MCF 10A (cell line): Measurements from ENCODE around the gene RBM12. TPM values are rescaled to one million over a fixed set of nuclear protein-coding genes. Genes with fewer than 3 reads are reported as not detected.

Experiments
- BruUV-seq: library from RNA; stranded (reverse); fragments of 400-500 nt; replicated peaks from 2 replicates; lab custom pipeline; 2021; lab: Mats Ljungman, UMichigan
- CTCF ChIA-PET: fragments of 300-600 bp; sonication (Branson Sonifier 250); formaldehyde crosslinking; extraction: SDS; loops from one replicate; lab custom pipeline; 2021; ENCODE audit warnings: antibody characterized with exemption, inconsistent platforms; lab: Yijun Ruan, JAX
- POLR2A ChIA-PET: fragments of 300-600, 350-650 bp; sonication (Branson Sonifier 250); formaldehyde crosslinking; extraction: SDS; loops from one replicate; lab custom pipeline; 2020; ENCODE audit warnings: antibody characterized with exemption, inconsistent platforms; lab: Yijun Ruan, JAX
- DNase-seq: peaks from one replicate; pipeline ENCODE4 v3.0.0-alpha.2; 2018; ENCODE audit not compliant: unreplicated experiment
- H3K27ac Mint-ChIP-seq: one replicate; pipeline ENCODE4 v1.8.0; 2022; ENCODE audit warnings: mild to moderate bottlenecking, low read depth, mixed read lengths; ENCODE audit not compliant: unreplicated experiment
- H3K27me3 Mint-ChIP-seq: one replicate; pipeline ENCODE4 v1.8.0; 2022; ENCODE audit warnings: mixed read lengths; ENCODE audit not compliant: insufficient read depth, unreplicated experiment
- H3K36me3 Mint-ChIP-seq: one replicate; pipeline ENCODE4 v1.8.0; 2022; ENCODE audit warnings: mild to moderate bottlenecking, moderate library complexity, mixed read lengths; ENCODE audit not compliant: insufficient read depth, unreplicated experiment
- H3K4me1 Mint-ChIP-seq: one replicate; pipeline ENCODE4 v1.8.0; 2022; ENCODE audit warnings: mixed read lengths; ENCODE audit not compliant: insufficient read depth, unreplicated experiment
- H3K4me3 Mint-ChIP-seq: one replicate; pipeline ENCODE4 v1.8.0; 2022; ENCODE audit warnings: mild to moderate bottlenecking, moderate library complexity, mixed read lengths; ENCODE audit not compliant: unreplicated experiment
- H3K9me3 Mint-ChIP-seq: one replicate; pipeline ENCODE4 v1.8.0; 2022; ENCODE audit warnings: mixed read lengths; ENCODE audit not compliant: unreplicated experiment
- intact Hi-C: fragments of 100-400 bp; cut with micrococcal nuclease; formaldehyde crosslinking; loops from 2 replicates; pipeline ENCODE4 v1.14.1; 2022
- total RNA-seq: library from RNA; stranded (reverse); gene quantifications from 2 replicates; pipeline ENCODE4 v1.2.3, GENCODE V29; 2022
- TF ChIP-seq, protein P1 (sequence below): fragments of 200-600 bp; IDR thresholded peaks from one replicate; pipeline ENCODE4 v1.8.0; 2022; ENCODE audit warnings: antibody characterized with exemption, mild to moderate bottlenecking; ENCODE audit not compliant: unreplicated experiment

The RBM12 gene
- total RNA-seq, 1 experiment from 2014 or later, result 60.1 TPM

DNA sequence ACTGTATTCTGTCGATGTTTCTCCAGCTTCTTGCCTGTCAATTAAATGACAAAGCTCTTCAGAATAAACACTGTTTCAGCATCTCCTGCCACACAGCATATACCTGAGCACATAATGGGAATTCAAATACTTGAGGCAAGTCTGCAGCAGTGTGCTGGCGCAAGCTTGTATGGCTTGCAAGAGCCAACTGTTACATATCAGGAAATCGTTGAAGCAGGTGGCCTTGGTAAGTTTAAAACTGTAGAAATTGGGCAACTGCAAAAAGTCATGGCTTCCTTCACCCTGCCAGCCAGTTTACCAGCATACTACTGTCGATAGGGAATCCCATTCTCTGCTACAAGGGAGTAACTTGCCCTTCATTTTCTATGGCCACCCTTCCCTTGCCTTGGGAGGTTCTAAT lies 23.0 kb downstream of the RBM12 start:
- H3K27ac Mint-ChIP-seq, result no peak overlapping the region
- POLR2A ChIA-PET, result interaction anchor here (1.2 to 3.6 kb wide), 4 partner anchors 9 to 23 kb away, joined by 3 to 10 read pairs (median 4); partner anchors contain the start of genes CPNE1 and RBM12

DNA sequence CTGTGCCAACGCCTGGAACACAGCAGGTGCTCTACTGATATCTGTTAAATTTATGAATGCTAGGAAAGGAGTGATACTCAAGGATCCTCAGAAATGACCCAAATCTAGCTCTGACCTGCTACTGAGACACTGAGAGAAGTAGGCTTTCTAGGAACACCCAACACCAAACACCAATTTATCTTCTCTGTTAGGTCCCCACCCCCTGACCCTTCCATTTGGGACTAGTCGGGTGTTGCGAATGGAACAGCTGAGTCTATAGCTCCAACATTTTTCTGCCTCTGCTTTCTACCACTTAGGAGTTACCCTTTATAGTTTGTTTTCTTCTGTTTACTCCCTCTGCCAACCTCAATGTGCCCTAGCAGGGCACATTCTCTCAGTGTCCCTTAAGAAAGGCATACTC lies 24.0 kb downstream of the RBM12 start:
- ChIA-PET CTCF (no interaction called here), POLR2A (interaction anchor here (0.6 to 1.0 kb wide), 2 partner anchors 8 to 9 kb away, joined by 3 to 4 read pairs; no protein-coding TSS in a partner anchor)
- no peak overlapping the region for H3K27ac Mint-ChIP-seq
- DNase-seq, result no peak
- H3K36me3 Mint-ChIP-seq, result peaks cover 37% of the 10 kb centered on the region
- TF ChIP-seq, protein P1, sequence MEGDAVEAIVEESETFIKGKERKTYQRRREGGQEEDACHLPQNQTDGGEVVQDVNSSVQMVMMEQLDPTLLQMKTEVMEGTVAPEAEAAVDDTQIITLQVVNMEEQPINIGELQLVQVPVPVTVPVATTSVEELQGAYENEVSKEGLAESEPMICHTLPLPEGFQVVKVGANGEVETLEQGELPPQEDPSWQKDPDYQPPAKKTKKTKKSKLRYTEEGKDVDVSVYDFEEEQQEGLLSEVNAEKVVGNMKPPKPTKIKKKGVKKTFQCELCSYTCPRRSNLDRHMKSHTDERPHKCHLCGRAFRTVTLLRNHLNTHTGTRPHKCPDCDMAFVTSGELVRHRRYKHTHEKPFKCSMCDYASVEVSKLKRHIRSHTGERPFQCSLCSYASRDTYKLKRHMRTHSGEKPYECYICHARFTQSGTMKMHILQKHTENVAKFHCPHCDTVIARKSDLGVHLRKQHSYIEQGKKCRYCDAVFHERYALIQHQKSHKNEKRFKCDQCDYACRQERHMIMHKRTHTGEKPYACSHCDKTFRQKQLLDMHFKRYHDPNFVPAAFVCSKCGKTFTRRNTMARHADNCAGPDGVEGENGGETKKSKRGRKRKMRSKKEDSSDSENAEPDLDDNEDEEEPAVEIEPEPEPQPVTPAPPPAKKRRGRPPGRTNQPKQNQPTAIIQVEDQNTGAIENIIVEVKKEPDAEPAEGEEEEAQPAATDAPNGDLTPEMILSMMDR, result no peak
- H3K27me3 Mint-ChIP-seq, result no peaks in the 10 kb centered on the region
- H3K4me1 Mint-ChIP-seq, result peaks cover 16% of the 10 kb centered on the region
- no peaks in the 10 kb centered on the region for H3K9me3 Mint-ChIP-seq
- no TSS peak for BruUV-seq
- intact Hi-C loops, result no loop called here
- H3K4me3 Mint-ChIP-seq, result no peak overlapping the region

More for the DNA sequence above, 23.0 kb downstream of the RBM12 start:
- peaks cover 11% of the 10 kb centered on the region for H3K4me1 Mint-ChIP-seq
- no TSS peak for BruUV-seq
- H3K4me3 Mint-ChIP-seq, result no peak overlapping the region
- intact Hi-C loops, result no loop called here
- no peak for DNase-seq
- H3K36me3 Mint-ChIP-seq, result peaks cover 39% of the 10 kb centered on the region
- TF ChIP-seq, protein P1, result no peak
- no peaks in the 10 kb centered on the region for H3K9me3 Mint-ChIP-seq
- H3K27me3 Mint-ChIP-seq, result no peaks in the 10 kb centered on the region
- CTCF ChIA-PET, result interaction anchor here (0.6 to 1.0 kb wide), 2 partner anchors 22 to 117 kb away, joined by 4 read pairs; no protein-coding TSS in a partner anchor

DNA sequence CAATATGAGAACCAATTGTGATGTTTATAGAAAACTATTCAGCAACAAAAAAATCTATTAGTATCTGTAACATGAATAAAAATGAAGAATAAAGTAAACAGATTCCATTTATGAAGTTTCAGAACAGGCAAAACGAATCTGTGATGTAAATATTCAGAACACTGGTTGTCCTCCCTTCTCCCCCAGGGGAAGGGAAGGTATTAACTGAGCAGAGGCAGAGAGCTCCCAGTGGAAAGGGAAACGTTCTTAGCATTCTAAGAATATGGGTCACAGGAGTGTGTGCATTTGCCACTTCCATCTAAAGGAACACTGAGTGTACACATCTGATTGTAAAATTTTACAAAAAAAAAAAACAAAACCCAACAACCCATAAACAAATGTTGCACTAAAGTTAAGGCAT lies 25.9 kb downstream of the RBM12 start:
- no peaks in the 10 kb centered on the region for H3K27me3 Mint-ChIP-seq
- ChIA-PET POLR2A (interaction anchor here (0.9 kb wide), 2 partner anchors 8 to 22 kb away, joined by 3 read pairs; no protein-coding TSS in a partner anchor), CTCF (interaction anchor here (0.6 to 1.1 kb wide), 2 partner anchors 19 to 841 kb away, joined by 3 to 4 read pairs; no protein-coding TSS in a partner anchor)
- H3K4me3 Mint-ChIP-seq, result no peak overlapping the region
- no peak for DNase-seq
- no peaks in the 10 kb centered on the region for H3K9me3 Mint-ChIP-seq
- peaks cover 33% of the 10 kb centered on the region for H3K36me3 Mint-ChIP-seq
- intact Hi-C loops, result no loop called here
- TF ChIP-seq, protein P1, result no peak
- no TSS peak for BruUV-seq
- H3K4me1 Mint-ChIP-seq, result peaks cover 9% of the 10 kb centered on the region
- H3K27ac Mint-ChIP-seq, result no peak overlapping the region

DNA sequence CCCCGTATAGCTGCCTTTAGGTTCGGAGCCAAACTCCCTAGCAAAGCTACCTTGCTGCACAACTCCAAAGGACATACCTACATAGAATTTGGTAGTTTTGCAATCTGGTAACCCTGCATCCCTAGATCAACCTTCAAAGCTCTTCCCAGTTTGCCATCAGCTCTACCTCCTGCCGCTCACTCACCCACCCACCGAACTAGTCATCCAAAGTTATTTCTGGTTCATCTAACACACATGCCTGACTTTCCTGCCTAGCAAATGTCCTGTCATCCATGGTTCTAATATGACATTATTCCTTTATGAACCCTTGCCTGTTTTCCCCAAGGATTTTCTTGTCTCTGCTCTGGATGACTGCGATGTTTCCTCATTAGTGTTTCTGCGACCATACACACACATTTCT lies 27.4 kb downstream of the RBM12 start:
- Mint-ChIP-seq H3K9me3 (no peaks in the 10 kb centered on the region), H3K4me3 (no peak overlapping the region), H3K27ac (no peak overlapping the region), H3K27me3 (no peaks in the 10 kb centered on the region), H3K36me3 (peaks cover 35% of the 10 kb centered on the region), H3K4me1 (peaks cover 9% of the 10 kb centered on the region)
- ChIA-PET POLR2A (interaction anchor here (0.5 to 2.5 kb wide), 9 partner anchors 11 to 37 kb away, joined by 3 to 13 read pairs (median 7); partner anchors contain the start of gene SPAG4), CTCF (interaction anchor here (0.5 kb wide), 1 partner anchor 501 kb away, joined by 4 read pairs; no protein-coding TSS in a partner anchor)
- DNase-seq, result no peak
- no TSS peak for BruUV-seq
- TF ChIP-seq, protein P1, result no peak
- intact Hi-C loops, result no loop called here
